Measurements from ENCODE around the gene DCST2. TPM values are rescaled to one million over a fixed set of nuclear protein-coding genes. Genes with fewer than 3 reads are reported as not detected.
"Not testable (repeated sequence)": the region's sequence is repeated elsewhere in the genome, so short reads cannot be mapped to it uniquely, and the experiment has no call there.

The DCST2 gene
- total RNA-seq, 1 donor from 2014 or later = 0.16 TPM

DNA sequence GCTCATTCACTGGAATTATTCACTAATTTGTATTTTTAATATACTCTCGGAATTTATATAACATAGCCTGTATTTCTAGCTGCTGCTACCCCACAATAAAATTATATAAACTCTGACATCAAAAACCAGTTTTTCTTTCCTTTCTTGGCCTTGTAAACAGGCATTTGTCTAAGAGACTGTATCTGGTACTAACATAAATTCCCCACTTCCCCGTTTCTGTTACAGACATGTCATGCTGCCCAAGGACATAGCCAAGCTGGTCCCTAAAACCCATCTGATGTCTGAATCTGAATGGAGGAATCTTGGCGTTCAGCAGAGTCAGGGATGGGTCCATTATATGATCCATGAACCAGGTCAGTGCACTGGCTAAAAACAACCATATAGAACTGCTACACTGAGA is 55.8 kb downstream of the DCST2 start:
- not testable (repeated sequence) for H3K9me3 Mint-ChIP-seq, DNase-seq, H3K27ac Mint-ChIP-seq, H3K27me3 Mint-ChIP-seq
- H3K4me3 Mint-ChIP-seq = peak overlapping the region; percentile 42
- intact Hi-C loops (cut with micrococcal nuclease) = loop anchor here (10.0 kb wide), 1 partner anchor 1527 kb away; the partner anchor contains the start of gene MEF2D
- peaks cover 26% of the 10 kb centered on the region for H3K36me3 Mint-ChIP-seq (ENCODE audit: low read depth)
- peaks cover 21% of the 10 kb centered on the region for H3K4me1 Mint-ChIP-seq

DNA sequence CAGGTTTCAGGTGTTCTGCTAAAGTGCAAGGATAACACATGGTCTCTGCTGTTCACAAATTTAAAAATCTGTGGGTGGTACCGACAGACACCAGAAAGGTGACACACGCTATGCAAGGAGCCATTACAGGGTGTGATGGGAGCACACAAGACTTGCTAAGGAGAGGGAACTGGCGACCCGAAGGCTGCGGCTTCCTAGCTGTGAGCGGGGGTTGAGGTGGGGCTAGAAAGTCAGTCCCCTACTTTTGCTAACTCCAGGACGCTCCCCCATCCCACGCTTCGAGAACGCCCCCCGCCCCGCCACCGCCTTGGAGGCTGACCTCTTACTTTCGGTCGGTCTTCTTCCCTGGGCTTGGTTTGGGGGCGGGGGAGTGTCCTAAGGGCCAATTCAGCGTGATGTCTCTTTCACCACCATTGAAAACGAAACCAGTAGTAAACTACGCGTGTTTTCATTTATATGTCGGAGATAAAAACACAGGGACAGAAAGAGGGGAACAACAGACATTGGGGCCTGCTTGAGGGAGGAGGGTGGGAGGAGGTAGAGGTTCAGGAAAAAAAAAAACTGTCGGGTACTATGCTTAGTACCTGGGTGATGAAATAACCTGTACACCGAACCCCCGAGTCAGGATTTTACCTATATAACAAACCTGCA is 58.0 kb downstream of the DCST2 start:
- peak; percentile 91 for DNase-seq
- Mint-ChIP-seq H3K27ac (no peak overlapping the region), H3K4me1 (peaks cover 37% of the 10 kb centered on the region), H3K4me3 (no peak overlapping the region), H3K36me3 (ENCODE audit: low read depth) (peaks cover 28% of the 10 kb centered on the region), H3K9me3 (no peaks in the 10 kb centered on the region), H3K27me3 (no peaks in the 10 kb centered on the region)
- intact Hi-C loops (cut with micrococcal nuclease) = loop anchor here (2.0 to 10.0 kb wide), 2 partner anchors 39 to 1529 kb away; partner anchors contain the start of genes MEF2D and PMVK

- peaks cover 26% of the 10 kb centered on the region for H3K36me3 Mint-ChIP-seq (ENCODE audit: low read depth)
- no peak overlapping the region for H3K27ac Mint-ChIP-seq
- no peaks in the 10 kb centered on the region for H3K9me3 Mint-ChIP-seq
- intact Hi-C loops (cut with micrococcal nuclease) = loop anchor here (1.0 to 10.0 kb wide), 10 partner anchors 8 to 1530 kb away; partner anchors contain the start of genes EFNA4, FLAD1, MEF2D and PBXIP1
- H3K27me3 Mint-ChIP-seq = no peaks in the 10 kb centered on the region
- H3K4me1 Mint-ChIP-seq = peaks cover 37% of the 10 kb centered on the region
- DNase-seq = peak; percentile 98
- no peak overlapping the region for H3K4me3 Mint-ChIP-seq
Measured at GRCh38 chr1:154974808-154975408, 58.7 kb downstream of the DCST2 start.

- peak; percentile 98 for DNase-seq
- H3K9me3 Mint-ChIP-seq = no peaks in the 10 kb centered on the region
- peaks cover 28% of the 10 kb centered on the region for H3K36me3 Mint-ChIP-seq (ENCODE audit: low read depth)
- peaks cover 39% of the 10 kb centered on the region for H3K4me1 Mint-ChIP-seq
- no peak within 1 kb of the TSS for H3K4me3 Mint-ChIP-seq
- H3K27me3 Mint-ChIP-seq = no peaks in the 10 kb centered on the region
- intact Hi-C loops (cut with micrococcal nuclease) = loop anchor here (1.0 to 10.0 kb wide), 10 partner anchors 9 to 1531 kb away; partner anchors contain the start of genes EFNA4, FLAD1, MEF2D and PBXIP1
- no peak within 1 kb of the TSS for H3K27ac Mint-ChIP-seq
Measured at GRCh38 chr1:154974102-154974807, 59.3 kb downstream of the DCST2 start, which contains the start of gene CKS1B. TSS of gene CKS1B (plus strand) at chr1:154974681. CDS start at chr1:154974746, 65 bp downstream.

DNA sequence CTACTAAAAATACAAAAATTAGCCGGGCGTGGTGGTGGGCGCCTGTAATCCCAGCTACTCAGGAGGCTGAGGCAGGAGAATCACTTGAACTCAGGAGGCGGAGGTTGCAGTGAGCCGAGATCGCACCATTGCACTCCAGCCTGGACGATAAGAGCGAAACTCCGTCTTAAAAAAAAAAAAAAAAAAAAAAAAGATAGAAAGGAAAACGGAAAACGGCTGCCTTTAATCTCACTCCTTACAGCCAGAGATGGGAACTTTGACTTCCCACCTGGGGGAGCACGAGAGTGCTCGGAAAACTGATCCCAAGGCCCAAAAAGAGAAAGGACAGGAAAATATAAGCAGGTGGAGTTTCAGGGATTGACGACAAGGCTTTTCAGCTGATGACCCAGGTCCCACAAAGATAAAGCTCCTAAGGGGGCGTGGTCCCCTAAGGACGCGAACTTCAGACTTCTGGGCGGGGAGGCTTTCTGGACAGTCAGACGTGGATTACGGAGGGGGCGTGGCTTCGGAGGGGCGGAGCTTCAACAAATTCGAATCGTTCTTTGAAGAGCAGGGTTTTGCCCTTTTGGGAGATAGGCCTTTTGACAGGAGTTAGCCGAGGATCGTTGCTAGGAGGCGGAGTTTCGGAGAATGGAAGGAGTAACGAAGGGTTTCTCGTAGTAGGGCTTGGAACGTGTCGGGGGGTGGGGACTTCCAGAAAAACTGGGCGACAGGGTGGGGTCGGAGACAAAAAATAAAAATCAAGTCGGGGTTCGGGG is 60.1 kb downstream of the DCST2 start:
- H3K4me1 Mint-ChIP-seq = peaks cover 43% of the 10 kb centered on the region
- peak overlapping the region; percentile 6 for H3K27ac Mint-ChIP-seq
- H3K36me3 Mint-ChIP-seq (ENCODE audit: low read depth) = peaks cover 29% of the 10 kb centered on the region
- no peaks in the 10 kb centered on the region for H3K27me3 Mint-ChIP-seq
- DNase-seq = peak; percentile 98
- no peak overlapping the region for H3K4me3 Mint-ChIP-seq
- intact Hi-C loops (cut with micrococcal nuclease) = loop anchor here (1.0 to 10.0 kb wide), 10 partner anchors 10 to 1531 kb away; partner anchors contain the start of genes EFNA4, FLAD1, MEF2D and PBXIP1
- H3K9me3 Mint-ChIP-seq = no peaks in the 10 kb centered on the region

GRCh38 chr1:154972517-154973343 is 60.9 kb downstream of the DCST2 start:
- H3K27me3 Mint-ChIP-seq = no peaks in the 10 kb centered on the region

GRCh38 chr1:154972213-154972516 is 61.4 kb downstream of the DCST2 start:
- Mint-ChIP-seq H3K36me3 (ENCODE audit: low read depth) (peaks cover 30% of the 10 kb centered on the region), H3K4me3 (no peak overlapping the region), H3K27ac (peak overlapping the region; percentile 65), H3K4me1 (peaks cover 47% of the 10 kb centered on the region), H3K9me3 (no peaks in the 10 kb centered on the region), H3K27me3 (no peaks in the 10 kb centered on the region)
- intact Hi-C loops (cut with micrococcal nuclease) = loop anchor here (5.0 to 10.0 kb wide), 3 partner anchors 90 to 1533 kb away; partner anchors contain the start of genes EFNA4, MEF2D and RUSC1
- no peak for DNase-seq

More at GRCh38 chr1:154972517-154973343, 60.9 kb downstream of the DCST2 start:
- peak; percentile 70 for DNase-seq
- Mint-ChIP-seq H3K36me3 (ENCODE audit: low read depth) (peaks cover 32% of the 10 kb centered on the region), H3K4me3 (no peak overlapping the region), H3K27ac (peak overlapping the region; percentile 65), H3K9me3 (no peaks in the 10 kb centered on the region), H3K4me1 (peaks cover 49% of the 10 kb centered on the region)
- intact Hi-C loops (cut with micrococcal nuclease) = loop anchor here (5.0 to 10.0 kb wide), 3 partner anchors 90 to 1532 kb away; partner anchors contain the start of genes EFNA4, MEF2D and RUSC1

DNA sequence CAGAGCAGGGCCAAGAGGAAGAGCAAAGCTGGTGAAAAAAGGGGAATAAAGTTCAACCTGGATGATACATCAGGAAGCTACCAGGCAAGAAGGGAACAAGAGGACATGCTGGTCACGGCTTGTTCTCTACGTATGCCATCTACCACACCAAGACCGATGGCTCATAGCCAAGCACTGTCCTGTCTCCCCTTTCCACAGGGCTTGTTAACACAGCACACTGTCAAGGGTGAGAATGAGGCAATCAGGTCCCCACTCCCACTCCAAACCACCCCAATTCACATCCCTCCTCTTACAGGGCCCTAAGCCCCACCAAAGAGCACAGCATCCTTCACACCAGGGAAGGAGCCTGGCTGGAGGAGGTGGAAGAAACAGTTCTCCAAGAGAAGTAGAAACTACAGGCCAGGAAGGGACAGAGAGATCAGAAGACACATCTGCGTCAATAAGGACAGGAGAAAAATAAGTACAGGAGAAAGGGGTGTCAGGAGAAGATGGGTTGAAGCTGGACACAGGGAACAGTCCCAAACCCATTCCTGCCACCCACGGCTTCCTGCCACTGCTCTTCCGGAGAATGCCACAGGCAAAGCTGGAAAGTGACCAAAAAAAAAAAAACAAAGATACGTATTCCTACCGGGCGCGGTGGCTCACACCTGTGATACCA is 62.1 kb downstream of the DCST2 start:
- Mint-ChIP-seq H3K27me3 (no peaks in the 10 kb centered on the region), H3K4me3 (peak overlapping the region; percentile 67), H3K4me1 (peaks cover 44% of the 10 kb centered on the region), H3K27ac (peak overlapping the region; percentile 58), H3K9me3 (no peaks in the 10 kb centered on the region), H3K36me3 (ENCODE audit: low read depth) (peaks cover 34% of the 10 kb centered on the region)
- intact Hi-C loops (cut with micrococcal nuclease) = loop anchor here (5.0 to 10.0 kb wide), 3 partner anchors 91 to 1533 kb away; partner anchors contain the start of genes EFNA4, MEF2D and RUSC1
- no peak for DNase-seq

DNA sequence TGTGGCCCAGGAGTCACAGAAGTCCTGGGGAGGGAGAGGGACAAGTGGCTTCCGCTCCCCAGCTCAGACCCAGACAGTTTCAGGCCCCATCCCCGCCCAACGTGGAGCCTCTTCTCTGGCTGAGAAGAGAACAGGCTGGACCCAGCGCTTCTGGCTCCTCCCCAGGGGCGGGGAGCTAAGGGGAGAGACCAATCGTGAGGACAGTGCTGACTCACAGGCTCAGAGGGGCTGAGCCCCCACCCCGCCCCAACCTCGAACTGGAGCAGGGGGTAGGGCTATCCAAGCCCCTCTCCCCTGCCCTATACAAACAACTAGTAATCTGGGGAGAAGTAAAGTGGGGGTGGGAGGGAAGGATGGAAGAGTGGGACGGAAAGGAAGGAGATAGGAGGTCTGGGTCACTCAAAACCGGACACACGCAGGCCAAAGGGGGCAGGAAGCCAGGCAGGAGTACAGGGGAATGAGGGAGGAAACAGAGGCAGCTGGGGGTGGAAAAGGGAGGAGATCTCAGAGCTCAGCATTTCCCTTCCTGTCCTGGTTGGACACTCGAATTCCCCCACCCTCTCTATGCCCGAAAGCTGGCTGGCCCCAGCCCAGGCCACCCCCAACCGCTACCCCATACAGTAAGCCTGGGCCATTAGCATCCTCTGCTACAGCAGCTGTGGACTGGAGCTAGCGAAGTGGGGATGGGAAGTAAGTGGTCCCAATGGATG is 62.8 kb downstream of the DCST2 start, which contains the start of gene SHC1:
Gene SHC1, minus strand, starts transcription at position 117 of the 710 bp plus-strand sequence. CDS start 221 bp downstream, outside the sequence.
- peak; percentile 85 for DNase-seq
- Mint-ChIP-seq H3K4me1 (peaks cover 41% of the 10 kb centered on the region), H3K36me3 (ENCODE audit: low read depth) (peaks cover 36% of the 10 kb centered on the region), H3K4me3 (peak within 1 kb of the TSS; percentile 67), H3K9me3 (no peaks in the 10 kb centered on the region), H3K27ac (peak within 1 kb of the TSS; percentile 82), H3K27me3 (no peaks in the 10 kb centered on the region)
- intact Hi-C loops (cut with micrococcal nuclease) = loop anchor here (5.0 to 10.0 kb wide), 3 partner anchors 92 to 1534 kb away; partner anchors contain the start of genes EFNA4, MEF2D and RUSC1

DNA sequence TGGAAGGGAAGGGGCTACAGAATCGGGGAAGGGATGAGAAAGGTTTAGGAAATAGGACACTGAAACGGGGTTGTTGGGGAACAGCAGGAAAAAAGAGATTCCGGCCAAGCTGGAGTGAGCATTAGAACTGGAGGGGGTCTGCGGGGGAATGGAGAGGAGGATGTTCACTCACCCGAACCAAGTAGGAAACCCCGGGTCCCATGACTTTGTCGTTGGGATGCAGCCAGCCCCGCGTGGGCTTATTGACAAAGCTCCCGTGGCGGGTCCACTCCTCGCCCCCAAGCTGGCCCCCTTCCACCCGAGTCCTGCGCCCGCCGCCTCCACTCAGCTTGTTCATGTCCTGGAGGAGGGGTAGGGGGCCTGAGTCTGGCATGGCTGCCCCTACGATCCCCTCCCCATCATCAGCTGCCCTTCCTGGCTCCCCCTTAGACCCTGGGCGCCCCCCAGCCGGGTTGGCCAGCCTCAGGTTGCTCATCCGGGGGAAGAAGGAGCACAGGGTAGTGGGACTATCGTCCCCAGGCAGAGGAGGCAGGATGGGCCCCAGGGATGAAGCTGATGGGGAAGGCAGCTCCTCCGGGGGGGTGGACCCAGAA is 63.6 kb downstream of the DCST2 start:
- peak overlapping the region; percentile 68 for H3K27ac Mint-ChIP-seq
- intact Hi-C loops (cut with micrococcal nuclease) = loop anchor here (5.0 to 10.0 kb wide), 3 partner anchors 92 to 1535 kb away; partner anchors contain the start of genes EFNA4, MEF2D and RUSC1
- H3K4me1 Mint-ChIP-seq = peaks cover 43% of the 10 kb centered on the region
- no peak overlapping the region for H3K4me3 Mint-ChIP-seq
- no peaks in the 10 kb centered on the region for H3K27me3 Mint-ChIP-seq
- no peak for DNase-seq
- H3K9me3 Mint-ChIP-seq = no peaks in the 10 kb centered on the region
- H3K36me3 Mint-ChIP-seq (ENCODE audit: low read depth) = peaks cover 41% of the 10 kb centered on the region

DNA sequence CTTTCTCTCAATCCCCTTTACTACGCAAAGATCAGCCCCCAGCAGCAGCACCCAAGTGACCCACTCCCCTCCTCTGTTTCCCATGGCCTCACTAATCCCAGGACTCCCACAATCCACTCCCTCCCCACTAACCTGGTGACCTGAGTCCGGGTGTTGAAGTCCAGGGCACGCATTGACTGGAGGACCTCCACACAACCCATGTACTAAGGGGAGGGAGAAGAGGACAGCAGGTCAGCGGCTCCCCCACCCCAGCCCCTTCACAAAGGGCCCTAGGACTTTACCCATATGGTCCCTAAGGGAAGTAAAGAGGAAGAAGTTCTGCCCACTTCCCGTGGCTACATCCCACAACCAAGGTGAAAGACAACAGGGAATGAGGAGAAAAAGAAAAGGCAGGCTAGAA is 64.3 kb downstream of the DCST2 start:
- Mint-ChIP-seq H3K4me1 (peaks cover 43% of the 10 kb centered on the region), H3K27me3 (no peaks in the 10 kb centered on the region), H3K36me3 (ENCODE audit: low read depth) (peaks cover 43% of the 10 kb centered on the region), H3K27ac (peak overlapping the region; percentile 68), H3K4me3 (peak overlapping the region; percentile 9), H3K9me3 (no peaks in the 10 kb centered on the region)
- no peak for DNase-seq
- intact Hi-C loops (cut with micrococcal nuclease) = no loop called here

Measured in activated CD4-positive, alpha-beta T cell treated with anti-CD3 and anti-CD28 coated beads, Interleukin-2, amount 10 ng/mL, durations not matched to agents 24 days and 14 days (primary cell).